PC-3 (cell line): ENCODE data around the gene IDH3A. TPM values are rescaled to one million over a fixed set of nuclear protein-coding genes. Genes with fewer than 3 reads are reported as not detected.

Experiments used
- ATAC-seq: fragments of 200-7000 bp; cut with Tn5 transposase; 2 replicates; pipeline ENCODE4 v1.9.1; 2020; ENCODE audit warnings: mild to moderate bottlenecking, moderate library complexity
- BruUV-seq: library from RNA; stranded (reverse); fragments of 400-500 nt; replicated peaks from 2 replicates; lab custom pipeline; 2021; lab: Mats Ljungman, UMichigan
- CTCF ChIA-PET: fragments of 300-600 bp; sonication (Branson Sonifier 250); formaldehyde crosslinking; loops from one replicate; lab custom pipeline; 2022; ENCODE audit warnings: antibody characterized with exemption; lab: Charles Lee
- POLR2A ChIA-PET: fragments of 300-600 bp; sonication (Branson Sonifier 250); formaldehyde crosslinking; loops from one replicate; lab custom pipeline; 2022; ENCODE audit warnings: antibody characterized with exemption; ENCODE audit not compliant: unreplicated experiment; lab: Charles Lee
- DNase-seq: peaks from one replicate; pipeline ENCODE4 v3.0.0-alpha.2; 2015
- H2AFZ ChIP-seq: fragments of 300-600 bp; sonication (generic); 2 replicates; pipeline ENCODE4 v1.6.0; 2016; ENCODE audit warnings: antibody characterized with exemption, low read length
- H3F3A ChIP-seq: fragments of 300-600 bp; sonication (generic); one replicate; pipeline ENCODE4 v1.6.0; 2017; ENCODE audit warnings: antibody characterized with exemption, low read length, control low read depth, mild to moderate bottlenecking; ENCODE audit not compliant: unreplicated experiment
- H3K27ac ChIP-seq: fragments of 300-600 bp; sonication (generic); 2 replicates; pipeline ENCODE4 v1.5.1; 2016; ENCODE audit warnings: mild to moderate bottlenecking, low read length
- H3K27me3 ChIP-seq: fragments of 300-600 bp; sonication (generic); 2 replicates; pipeline ENCODE4 v1.6.1; 2016; ENCODE audit warnings: low read length, mixed read lengths
- H3K36me3 ChIP-seq: fragments of 300-600 bp; sonication (generic); 2 replicates; pipeline ENCODE4 v1.6.1; 2016; ENCODE audit warnings: low read depth, mixed run types, low read length, mixed read lengths
- H3K4me1 ChIP-seq: fragments of 300-600 bp; sonication (generic); 2 replicates; pipeline ENCODE4 v1.5.1; 2016; ENCODE audit warnings: low read length; ENCODE audit not compliant: insufficient read depth
- H3K4me2 ChIP-seq: fragments of 300-600 bp; sonication (generic); 2 replicates; pipeline ENCODE4 v1.6.0; 2016; ENCODE audit warnings: low read length
- H3K4me3 ChIP-seq: fragments of 300-600 bp; sonication (generic); 2 replicates; pipeline ENCODE4 v1.5.1; 2016; ENCODE audit warnings: mild to moderate bottlenecking, low read length, mixed read lengths
- H3K79me2 ChIP-seq: fragments of 300-600 bp; sonication (generic); 2 replicates; pipeline ENCODE4 v1.6.1; 2017; ENCODE audit warnings: low read length, mixed read lengths
- H3K9ac ChIP-seq: fragments of 300-600 bp; sonication (generic); 2 replicates; pipeline ENCODE4 v1.6.0; 2016; ENCODE audit warnings: mild to moderate bottlenecking, low read length
- H3K9me2 ChIP-seq: fragments of 300-600 bp; sonication (generic); replicated peaks from 2 replicates; pipeline ENCODE4 v1.6.1; 2016; ENCODE audit warnings: mixed run types, low read length, mixed read lengths
- H3K9me3 ChIP-seq: fragments of 300-600 bp; sonication (generic); 2 replicates; pipeline ENCODE4 v1.6.1; 2016; ENCODE audit warnings: low read length, mixed read lengths
- H4K20me1 ChIP-seq: fragments of 300-600 bp; sonication (generic); 2 replicates; pipeline ENCODE4 v1.6.1; 2016; ENCODE audit warnings: low read length, mixed read lengths
- EZH2 ChIP-seq: fragments of 300-600 bp; sonication (generic); IDR thresholded peaks from one replicate; pipeline ENCODE4 v1.6.1; 2017; ENCODE audit warnings: antibody characterized with exemption, mild to moderate bottlenecking, low read length; ENCODE audit not compliant: unreplicated experiment
- EZH2phosphoT487 ChIP-seq: fragments of 300-600 bp; sonication (generic); IDR thresholded peaks from 2 replicates; pipeline ENCODE4 v1.6.1; 2018; ENCODE audit warnings: mild to moderate bottlenecking, antibody characterized with exemption, low read length, borderline replicate concordance
- intact Hi-C: fragments of 100-400 bp; cut with micrococcal nuclease; formaldehyde crosslinking; loops from 2 replicates; pipeline ENCODE4 v1.9.0; 2023
- total RNA-seq: library from RNA; depleted of rRNA; stranded (reverse); fragments of >200 nt; gene quantifications from 2 replicates; pipeline ENCODE4 v1.2.3, GENCODE V29; 2014
- TF ChIP-seq, protein P1 (sequence below): fragments of 300-600 bp; sonication (generic); conservative IDR thresholded peaks from 2 replicates; pipeline ENCODE4 v1.5.1; 2017; ENCODE audit warnings: antibody characterized with exemption, low read depth, mild to moderate bottlenecking, low read length

Gene IDH3A
- total RNA-seq, 1 experiment from 2014 or later: 78.8 TPM

DNA sequence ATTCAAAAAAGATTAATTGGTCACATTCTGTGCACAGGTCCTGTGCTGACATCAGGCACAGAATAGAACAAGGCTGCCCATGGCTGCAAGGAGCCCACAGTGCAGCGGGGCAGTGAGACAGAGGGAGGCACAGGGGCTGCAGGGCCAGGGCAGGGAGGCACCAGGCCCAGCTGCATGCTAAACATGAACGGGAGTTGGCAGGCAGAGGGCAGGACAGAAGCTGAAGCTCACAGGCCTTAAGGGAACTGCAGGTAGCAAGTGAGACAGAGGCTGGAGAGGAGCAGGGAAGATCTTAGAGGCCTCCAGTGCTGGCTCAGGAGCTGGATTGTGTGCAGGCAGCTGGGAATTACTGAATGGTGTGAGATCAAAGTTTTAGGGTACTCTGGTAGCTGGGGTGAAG lies 26.2 kb downstream of the IDH3A start:
- peaks cover 14% of the 10 kb centered on the region for H3K36me3 ChIP-seq
- no peak overlapping the region for H3K9ac ChIP-seq
- ChIA-PET CTCF (no interaction called here), POLR2A (no interaction called here)
- no peak overlapping the region for H3K27ac ChIP-seq
- no peak for DNase-seq
- H3K79me2 ChIP-seq: no peaks in the 10 kb centered on the region
- H3K27me3 ChIP-seq: no peaks in the 10 kb centered on the region
- H4K20me1 ChIP-seq: no peaks in the 10 kb centered on the region
- TF ChIP-seq EZH2 (no peak), EZH2phosphoT487 (no peak)
- TF ChIP-seq, protein P1, sequence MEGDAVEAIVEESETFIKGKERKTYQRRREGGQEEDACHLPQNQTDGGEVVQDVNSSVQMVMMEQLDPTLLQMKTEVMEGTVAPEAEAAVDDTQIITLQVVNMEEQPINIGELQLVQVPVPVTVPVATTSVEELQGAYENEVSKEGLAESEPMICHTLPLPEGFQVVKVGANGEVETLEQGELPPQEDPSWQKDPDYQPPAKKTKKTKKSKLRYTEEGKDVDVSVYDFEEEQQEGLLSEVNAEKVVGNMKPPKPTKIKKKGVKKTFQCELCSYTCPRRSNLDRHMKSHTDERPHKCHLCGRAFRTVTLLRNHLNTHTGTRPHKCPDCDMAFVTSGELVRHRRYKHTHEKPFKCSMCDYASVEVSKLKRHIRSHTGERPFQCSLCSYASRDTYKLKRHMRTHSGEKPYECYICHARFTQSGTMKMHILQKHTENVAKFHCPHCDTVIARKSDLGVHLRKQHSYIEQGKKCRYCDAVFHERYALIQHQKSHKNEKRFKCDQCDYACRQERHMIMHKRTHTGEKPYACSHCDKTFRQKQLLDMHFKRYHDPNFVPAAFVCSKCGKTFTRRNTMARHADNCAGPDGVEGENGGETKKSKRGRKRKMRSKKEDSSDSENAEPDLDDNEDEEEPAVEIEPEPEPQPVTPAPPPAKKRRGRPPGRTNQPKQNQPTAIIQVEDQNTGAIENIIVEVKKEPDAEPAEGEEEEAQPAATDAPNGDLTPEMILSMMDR: no peak
- H3K9me3 ChIP-seq: no peaks in the 10 kb centered on the region
- intact Hi-C loops: loop anchor here (5.0 kb wide), 1 partner anchor 58 kb away; no protein-coding TSS in a partner anchor
- peak; percentile 45; the same call in 1 of the 2 replicates for ATAC-seq
- no peak overlapping the region for H3K4me2 ChIP-seq
- no peaks in the 10 kb centered on the region for H3F3A ChIP-seq
- H3K4me3 ChIP-seq: no peak overlapping the region
- no peaks in the 10 kb centered on the region for H3K9me2 ChIP-seq
- H2AFZ ChIP-seq: no peak overlapping the region
- BruUV-seq: no TSS peak
- H3K4me1 ChIP-seq: no peaks in the 10 kb centered on the region

DNA sequence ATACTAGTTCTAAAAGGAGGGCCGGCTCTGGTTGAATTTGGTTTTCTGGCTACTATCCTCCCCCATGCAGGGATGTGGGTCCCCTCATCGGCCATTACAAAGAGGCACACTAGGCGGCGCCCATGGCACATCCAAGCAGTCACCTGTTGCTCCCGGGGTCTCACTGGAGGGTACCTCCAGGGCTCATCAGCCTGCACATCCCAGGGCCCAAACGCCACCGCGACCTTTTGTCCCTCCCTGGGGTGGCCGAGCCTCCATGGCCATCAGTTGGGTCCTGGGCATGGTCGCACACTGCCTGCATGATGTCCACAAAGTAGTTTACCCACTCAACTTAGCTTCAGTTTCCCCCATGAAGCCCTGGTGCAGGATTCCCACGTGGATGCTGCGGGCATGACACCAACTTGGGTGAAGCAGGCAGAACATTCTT lies 28.3 kb downstream of the IDH3A start:
- Histone ChIP-seq H3K27me3 (no peaks in the 10 kb centered on the region), H3F3A (no peaks in the 10 kb centered on the region), H3K9me3 (no peaks in the 10 kb centered on the region), H3K79me2 (no peaks in the 10 kb centered on the region), H3K9ac (no peak overlapping the region), H2AFZ (no peak overlapping the region), H3K4me1 (no peaks in the 10 kb centered on the region), H3K27ac (no peak overlapping the region), H3K4me2 (no peak overlapping the region), H4K20me1 (no peaks in the 10 kb centered on the region), H3K36me3 (no peaks in the 10 kb centered on the region), H3K4me3 (no peak overlapping the region), H3K9me2 (no peaks in the 10 kb centered on the region)
- intact Hi-C loops: loop anchor here (1.0 to 5.0 kb wide), 2 partner anchors 60 to 64 kb away; no protein-coding TSS in a partner anchor
- CTCF ChIA-PET: interaction anchor here (2.0 kb wide), 1 partner anchor 64 kb away, joined by 5 read pairs; no protein-coding TSS in a partner anchor
- TF ChIP-seq EZH2 (no peak), EZH2phosphoT487 (no peak)
- TF ChIP-seq, protein P1: peak; percentile 91
- DNase-seq (peak; percentile 52), ATAC-seq (peak; percentile 69)
- no TSS peak for BruUV-seq
- POLR2A ChIA-PET: no interaction called here

DNA sequence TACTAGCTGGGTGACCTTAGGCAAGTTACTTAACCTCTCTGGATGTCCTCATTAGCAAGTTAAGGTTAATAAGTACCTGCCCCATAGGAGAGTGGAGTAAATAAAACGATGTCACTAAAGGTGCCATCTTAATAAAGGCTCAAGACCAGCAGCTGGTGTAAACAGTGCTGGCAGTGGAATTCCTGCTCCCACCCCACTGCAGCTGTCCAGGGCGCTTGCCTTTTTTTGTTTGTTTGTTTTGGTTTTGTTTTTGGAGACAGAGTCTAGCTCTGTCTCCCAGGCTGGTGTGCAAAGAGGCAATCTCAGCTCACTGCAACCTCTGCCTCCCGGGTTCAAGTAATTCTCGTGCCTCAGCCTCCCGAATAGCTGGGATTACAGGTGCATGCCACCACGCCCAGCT lies 28.9 kb downstream of the IDH3A start:
- H3K4me2 ChIP-seq: no peak overlapping the region
- POLR2A ChIA-PET: no interaction called here
- H3K27me3 ChIP-seq: no peaks in the 10 kb centered on the region
- H2AFZ ChIP-seq: no peak overlapping the region
- H3K79me2 ChIP-seq: no peaks in the 10 kb centered on the region
- H3K4me1 ChIP-seq: no peaks in the 10 kb centered on the region
- no peak overlapping the region for H3K27ac ChIP-seq
- no peaks in the 10 kb centered on the region for H3K9me2 ChIP-seq
- DNase-seq: no peak
- no peaks in the 10 kb centered on the region for H3F3A ChIP-seq
- intact Hi-C loops: loop anchor here (5.0 kb wide), 1 partner anchor 61 kb away; no protein-coding TSS in a partner anchor
- H3K36me3 ChIP-seq: no peaks in the 10 kb centered on the region
- no peak overlapping the region for H3K9ac ChIP-seq
- no peaks in the 10 kb centered on the region for H4K20me1 ChIP-seq
- TF ChIP-seq EZH2phosphoT487 (no peak), EZH2 (no peak)
- TF ChIP-seq, protein P1: no peak
- BruUV-seq: no TSS peak
- no peak for ATAC-seq
- no peak overlapping the region for H3K4me3 ChIP-seq
- no peaks in the 10 kb centered on the region for H3K9me3 ChIP-seq
- CTCF ChIA-PET: interaction anchor here (2.0 kb wide), 1 partner anchor 63 kb away, joined by 5 read pairs; no protein-coding TSS in a partner anchor
